HEK293T (cell line): ENCODE measurements around the gene ODAD4.
"Not testable (repeated sequence)": the region's sequence is repeated elsewhere in the genome, so short reads cannot be mapped to it uniquely, and the experiment has no call there.

Experiments used
- CTCF ChIA-PET: fragments of 350-600 bp; formaldehyde crosslinking; extraction: SDS; loops from one replicate; lab custom pipeline; 2021; ENCODE audit warnings: antibody characterized with exemption, inconsistent platforms; lab: Yijun Ruan, JAX
- POLR2A ChIA-PET: fragments of 350-600 bp; formaldehyde crosslinking; extraction: SDS; loops from one replicate; lab custom pipeline; 2020; ENCODE audit warnings: antibody characterized with exemption, inconsistent platforms; lab: Yijun Ruan, JAX
- DNase-seq: peaks from one replicate; pipeline ENCODE4 v3.0.0; 2012; ENCODE audit warnings: mixed read lengths; ENCODE audit errors: extremely low spot score
- ARNT ChIP-seq: fragments of 450-650 bp; IDR thresholded peaks from 2 replicates; pipeline ENCODE4 v1.6.1; 2017; ENCODE audit warnings: mild to moderate bottlenecking
- BHLHE40 ChIP-seq: fragments of 450-650 bp; IDR thresholded peaks from 2 replicates; pipeline ENCODE4 v1.6.1; 2016; ENCODE audit warnings: mild to moderate bottlenecking, moderate library complexity, borderline replicate concordance
- CTBP1 ChIP-seq: fragments of 450-650 bp; IDR thresholded peaks from 2 replicates; pipeline ENCODE4 v1.6.1; 2016; ENCODE audit warnings: borderline replicate concordance
- ELF4 ChIP-seq: fragments of 450-650 bp; IDR thresholded peaks from 2 replicates; pipeline ENCODE4 v1.6.1; 2017; ENCODE audit warnings: antibody characterized with exemption
- FOXA1 ChIP-seq: fragments of 450-650 bp; IDR thresholded peaks from 2 replicates; pipeline ENCODE4 v1.6.1; 2016; ENCODE audit warnings: mild to moderate bottlenecking
- FOXK2 ChIP-seq: fragments of 450-650 bp; IDR thresholded peaks from 2 replicates; pipeline ENCODE4 v1.6.1; 2016; ENCODE audit warnings: mild to moderate bottlenecking
- FOXM1 ChIP-seq: fragments of 450-650 bp; IDR thresholded peaks from 2 replicates; pipeline ENCODE4 v1.6.1; 2017; ENCODE audit warnings: mild to moderate bottlenecking, borderline replicate concordance
- HDGF ChIP-seq: fragments of 450-650 bp; IDR thresholded peaks from 2 replicates; pipeline ENCODE4 v1.6.1; 2017; ENCODE audit warnings: antibody characterized with exemption, borderline replicate concordance
- L3MBTL2 ChIP-seq: fragments of 450-650 bp; conservative IDR thresholded peaks from 2 replicates; pipeline ENCODE4 v1.6.1; 2016; ENCODE audit warnings: mild to moderate bottlenecking
- LEF1 ChIP-seq: fragments of 450-650 bp; IDR thresholded peaks from 2 replicates; pipeline ENCODE4 v1.6.1; 2017; ENCODE audit warnings: mild to moderate bottlenecking, borderline replicate concordance
- NFRKB ChIP-seq: fragments of 450-650 bp; IDR thresholded peaks from 2 replicates; pipeline ENCODE4 v1.6.1; 2016; ENCODE audit warnings: mild to moderate bottlenecking, moderate library complexity
- PKNOX1 ChIP-seq: fragments of 450-650 bp; IDR thresholded peaks from 2 replicates; pipeline ENCODE4 v1.6.1; 2016
- SP1 ChIP-seq: fragments of 450-650 bp; IDR thresholded peaks from 2 replicates; pipeline ENCODE4 v1.6.1; 2017
- SUZ12 ChIP-seq: fragments of 450-650 bp; IDR thresholded peaks from 2 replicates; pipeline ENCODE4 v1.6.1; 2016; ENCODE audit warnings: mild to moderate bottlenecking
- TARDBP ChIP-seq: fragments of 450-650 bp; IDR thresholded peaks from 2 replicates; pipeline ENCODE4 v1.6.1; 2016
- ZNF384 ChIP-seq: fragments of 450-650 bp; IDR thresholded peaks from 2 replicates; pipeline ENCODE4 v1.6.1; 2016

Gene ODAD4

GRCh38 chr17:41919165-41919817, 11.1 kb upstream of the ODAD4 start:
- DNase-seq = no peak
- ChIA-PET POLR2A (interaction anchor here (0.6 to 5.7 kb wide), 23 partner anchors 8 to 230 kb away, joined by 3 to 148 read pairs (median 5); partner anchors contain the start of genes CNP, DNAJC7, EIF1 and FKBP10), CTCF (interaction anchor here (0.6 to 2.3 kb wide), 4 partner anchors 11 to 447 kb away, joined by 3 to 8 read pairs (median 4); partner anchors contain the start of gene ODAD4)
- TF ChIP-seq NFRKB = no peak
- peak; percentile 87 for TF ChIP-seq L3MBTL2
- TF ChIP-seq ARNT = no peak

GRCh38 chr17:41919840-41920579, 10.4 kb upstream of the ODAD4 start:
- POLR2A ChIA-PET = interaction anchor here (0.6 to 5.7 kb wide), 16 partner anchors 9 to 230 kb away, joined by 3 to 148 read pairs (median 6); partner anchors contain the start of genes CNP, DNAJC7, EIF1 and JUP
- TF ChIP-seq ZNF384 (no peak), ARNT (no peak), SP1 (no peak), TARDBP (no peak), LEF1 (no peak), HDGF (no peak)
- CTCF ChIA-PET = interaction anchor here (0.6 to 2.3 kb wide), 3 partner anchors 11 to 447 kb away, joined by 3 to 8 read pairs (median 5); partner anchors contain the start of gene ODAD4
- DNase-seq = no peak

GRCh38 chr17:41920580-41920955, 9.8 kb upstream of the ODAD4 start:
- DNase-seq = no peak
- no peak for TF ChIP-seq CTBP1
- TF ChIP-seq NFRKB = no peak
- TF ChIP-seq TARDBP = no peak
- TF ChIP-seq LEF1 = no peak
- no peak for TF ChIP-seq PKNOX1
- TF ChIP-seq SP1 = no peak
- TF ChIP-seq FOXA1 = no peak
- TF ChIP-seq L3MBTL2 = no peak
- TF ChIP-seq FOXM1 = no peak
- no peak for TF ChIP-seq SUZ12
- TF ChIP-seq HDGF = no peak
- TF ChIP-seq BHLHE40 = no peak
- TF ChIP-seq ARNT = no peak
- TF ChIP-seq FOXK2 = no peak
- ChIA-PET POLR2A (interaction anchor here (1.0 to 5.7 kb wide), 4 partner anchors 9 to 255 kb away, joined by 3 to 148 read pairs (median 12); partner anchors contain the start of genes CNP and ODAD4), CTCF (interaction anchor here (1.0 kb wide), 1 partner anchor 258 kb away, joined by 5 read pairs; no protein-coding TSS in a partner anchor)

- POLR2A ChIA-PET = interaction anchor here (1.1 to 1.2 kb wide), 2 partner anchors 231 to 238 kb away, joined by 3 to 4 read pairs; partner anchors contain the start of gene EIF1
- CTCF ChIA-PET = no interaction called here
Observed at GRCh38 chr17:41925991-41926590, 4.3 kb upstream of the ODAD4 start.

GRCh38 chr17:41928693-41929251, 1.6 kb upstream of the ODAD4 start:
- no peak for DNase-seq
- TF ChIP-seq FOXM1 (no peak), PKNOX1 (peak; percentile 85), ZNF384 (peak; percentile 86)
- ChIA-PET CTCF (interaction anchor here (0.6 to 0.7 kb wide), 2 partner anchors 263 to 1678 kb away, joined by 3 read pairs; no protein-coding TSS in a partner anchor), POLR2A (interaction anchor here (1.0 to 6.6 kb wide), 8 partner anchors 9 to 118 kb away, joined by 3 to 148 read pairs (median 12); partner anchors contain the start of genes ACLY, DNAJC7, KLHL11 and P3H4)

More at GRCh38 chr17:41925991-41926590, 4.3 kb upstream of the ODAD4 start:
- TF ChIP-seq TARDBP (no peak), ELF4 (no peak), NFRKB (no peak), SP1 (no peak), LEF1 (no peak), FOXA1 (no peak), ZNF384 (no peak), L3MBTL2 (no peak), FOXM1 (no peak), FOXK2 (no peak), ARNT (no peak), HDGF (no peak), CTBP1 (no peak)
- no peak for DNase-seq

- CTCF ChIA-PET = interaction anchor here (0.6 to 2.5 kb wide), 12 partner anchors 9 to 273 kb away, joined by 3 to 12 read pairs (median 3); partner anchors contain the start of gene ACLY
- not testable (repeated sequence) for DNase-seq
Observed at GRCh38 chr17:41930833-41931156, 378 bp downstream of the ODAD4 start.

GRCh38 chr17:41931715-41932114, 1.3 kb downstream of the ODAD4 start:
- ChIA-PET POLR2A (interaction anchor here (6.6 kb wide), 1 partner anchor 12 kb away, joined by 148 read pairs; the partner anchor contains the start of gene ACLY), CTCF (interaction anchor here (2.5 kb wide), 1 partner anchor 269 kb away, joined by 12 read pairs; no protein-coding TSS in a partner anchor)

More at GRCh38 chr17:41930833-41931156, 378 bp downstream of the ODAD4 start:
- POLR2A ChIA-PET = interaction anchor here (0.5 to 6.6 kb wide), 40 partner anchors 9 to 271 kb away, joined by 3 to 148 read pairs (median 5); partner anchors contain the start of genes ACLY, CNP, DNAJC7 and EIF1
- peak; percentile 96 for TF ChIP-seq ZNF384

More at GRCh38 chr17:41931715-41932114, 1.3 kb downstream of the ODAD4 start:
- DNase-seq = not testable (repeated sequence)
